Neural cell (in vitro differentiated cells): Measurements from ENCODE around the gene ATE1. TPM values are rescaled to one million over a fixed set of nuclear protein-coding genes. Genes with fewer than 3 reads are reported as not detected.
"Not testable (repeated sequence)": the region's sequence is repeated elsewhere in the genome, so short reads cannot be mapped to it uniquely, and the experiment has no call there.

Source experiments
- H2AFZ ChIP-seq: fragments of 200-600, 300-800 bp; sonication (generic), shearing (Covaris generic); 2 replicates; pipeline ENCODE4 v1.6.0; 2014; ENCODE audit warnings: low read depth, mild to moderate bottlenecking, antibody characterized with exemption, low read length, moderate library complexity
- H3F3A ChIP-seq: fragments of 200-600 bp; shearing (Covaris generic); 2 replicates; pipeline ENCODE4 v1.6.1; 2016; ENCODE audit warnings: mild to moderate bottlenecking, moderate library complexity, mixed read lengths, antibody characterized with exemption, low read length; ENCODE audit not compliant: insufficient read depth, poor library complexity, severe bottlenecking
- H3K27ac ChIP-seq: fragments of 200-600, 300-800 bp; sonication (generic), shearing (Covaris generic); 2 replicates; pipeline ENCODE4 v1.5.1; 2014; ENCODE audit warnings: mild to moderate bottlenecking, low read length, moderate library complexity
- H3K27me3 ChIP-seq: fragments of 300-800, 200-600 bp; sonication (generic), shearing (Covaris generic); 2 replicates; pipeline ENCODE4 v1.6.0; 2014; ENCODE audit warnings: mild to moderate bottlenecking, low read depth, low read length, moderate library complexity; ENCODE audit not compliant: insufficient read depth
- H3K36me3 ChIP-seq: fragments of 300-800, 200-600 bp; sonication (generic), shearing (Covaris generic); 2 replicates; pipeline ENCODE4 v1.5.1; 2014; ENCODE audit warnings: mild to moderate bottlenecking, antibody characterized with exemption, low read length, moderate library complexity; ENCODE audit not compliant: insufficient read depth
- H3K4me2 ChIP-seq: fragments of 300-800, 200-600 bp; sonication (generic), shearing (Covaris generic); 2 replicates; pipeline ENCODE4 v1.6.0; 2014; ENCODE audit warnings: mild to moderate bottlenecking, low read length
- H3K4me3 ChIP-seq: fragments of 300-800, 200-600 bp; sonication (generic), shearing (Covaris generic); 2 replicates; pipeline ENCODE4 v1.5.1; 2014; ENCODE audit warnings: mild to moderate bottlenecking, low read length, moderate library complexity
- H3K79me2 ChIP-seq: fragments of 200-600 bp; shearing (Covaris generic); replicated peaks from 2 replicates; pipeline ENCODE4 v1.6.0; 2014; ENCODE audit warnings: mild to moderate bottlenecking, low read length, moderate library complexity; ENCODE audit not compliant: insufficient read depth
- H3K9ac ChIP-seq: fragments of 300-800, 200-600 bp; sonication (generic), shearing (Covaris generic); 2 replicates; pipeline ENCODE4 v1.6.1; 2016; ENCODE audit warnings: mild to moderate bottlenecking, low read length, mixed read lengths
- H3K9me2 ChIP-seq: fragments of 200-600 bp; shearing (Covaris generic); 2 replicates; pipeline ENCODE4 v1.6.1; 2016; ENCODE audit warnings: mild to moderate bottlenecking, low read length, mixed read lengths; ENCODE audit not compliant: insufficient read depth
- H3K9me3 ChIP-seq: fragments of 200-600, 300-800 bp; sonication (generic), shearing (Covaris generic); 2 replicates; pipeline ENCODE4 v1.6.1; 2016; ENCODE audit warnings: mild to moderate bottlenecking, mixed run types, low read length, moderate library complexity, mixed read lengths
- H4K20me1 ChIP-seq: fragments of 200-600 bp; shearing (Covaris generic); 2 replicates; pipeline ENCODE4 v1.6.1; 2016; ENCODE audit warnings: mild to moderate bottlenecking, mixed run types; ENCODE audit not compliant: insufficient read depth
- CTCF ChIP-seq: fragments of 450-650 bp; IDR thresholded peaks from 2 replicates; pipeline ENCODE4 v1.5.1; 2014; ENCODE audit warnings: antibody characterized with exemption, mild to moderate bottlenecking, moderate library complexity; ENCODE audit not compliant: poor library complexity, severe bottlenecking
- RAD21 ChIP-seq: fragments of 450-650 bp; conservative IDR thresholded peaks from 2 replicates; pipeline ENCODE4 v1.6.1; 2014; ENCODE audit warnings: antibody characterized with exemption, mild to moderate bottlenecking, moderate library complexity
- TAF1 ChIP-seq: IDR thresholded peaks from 2 replicates; pipeline ENCODE4 v1.6.1; 2012; ENCODE audit warnings: low read depth
- polyA plus RNA-seq: library from polyadenylated mRNA; depleted of rRNA; stranded (reverse); fragments of >200 nt; gene quantifications from 2 replicates; pipeline ENCODE4 v1.2.3, GENCODE V29; 2014
- TF ChIP-seq, protein P1 (sequence below): IDR thresholded peaks from 2 replicates; pipeline ENCODE4 v1.6.1; 2012; ENCODE audit warnings: borderline replicate concordance

Gene ATE1
- polyA plus RNA-seq, 1 donor from 2014 or later, result 23.7 TPM

GRCh38 chr10:121702351-121703320 lies 225.2 kb downstream of the ATE1 start:
- Histone ChIP-seq H3K27me3 (no peaks in the 10 kb centered on the region), H3K9me3 (no peaks in the 10 kb centered on the region), H3F3A (no peaks in the 10 kb centered on the region), H3K9ac (no peak overlapping the region), H3K4me3 (no peak overlapping the region), H4K20me1 (no peaks in the 10 kb centered on the region), H3K79me2 (no peaks in the 10 kb centered on the region), H3K36me3 (no peaks in the 10 kb centered on the region), H3K9me2 (no peaks in the 10 kb centered on the region), H3K4me2 (no peak overlapping the region), H2AFZ (no peak overlapping the region), H3K27ac (no peak overlapping the region)
- no peak for TF ChIP-seq CTCF
- no peak for TF ChIP-seq RAD21

GRCh38 chr10:121700416-121700815 lies 227.4 kb downstream of the ATE1 start:
- Histone ChIP-seq H3F3A (no peaks in the 10 kb centered on the region), H3K27me3 (no peaks in the 10 kb centered on the region), H3K9me2 (no peaks in the 10 kb centered on the region), H3K9ac (no peak overlapping the region), H3K4me2 (no peak overlapping the region), H2AFZ (no peak overlapping the region), H3K4me3 (no peak overlapping the region), H3K27ac (no peak overlapping the region), H3K9me3 (no peaks in the 10 kb centered on the region), H4K20me1 (no peaks in the 10 kb centered on the region), H3K79me2 (no peaks in the 10 kb centered on the region), H3K36me3 (no peaks in the 10 kb centered on the region)
- TF ChIP-seq, protein P1, sequence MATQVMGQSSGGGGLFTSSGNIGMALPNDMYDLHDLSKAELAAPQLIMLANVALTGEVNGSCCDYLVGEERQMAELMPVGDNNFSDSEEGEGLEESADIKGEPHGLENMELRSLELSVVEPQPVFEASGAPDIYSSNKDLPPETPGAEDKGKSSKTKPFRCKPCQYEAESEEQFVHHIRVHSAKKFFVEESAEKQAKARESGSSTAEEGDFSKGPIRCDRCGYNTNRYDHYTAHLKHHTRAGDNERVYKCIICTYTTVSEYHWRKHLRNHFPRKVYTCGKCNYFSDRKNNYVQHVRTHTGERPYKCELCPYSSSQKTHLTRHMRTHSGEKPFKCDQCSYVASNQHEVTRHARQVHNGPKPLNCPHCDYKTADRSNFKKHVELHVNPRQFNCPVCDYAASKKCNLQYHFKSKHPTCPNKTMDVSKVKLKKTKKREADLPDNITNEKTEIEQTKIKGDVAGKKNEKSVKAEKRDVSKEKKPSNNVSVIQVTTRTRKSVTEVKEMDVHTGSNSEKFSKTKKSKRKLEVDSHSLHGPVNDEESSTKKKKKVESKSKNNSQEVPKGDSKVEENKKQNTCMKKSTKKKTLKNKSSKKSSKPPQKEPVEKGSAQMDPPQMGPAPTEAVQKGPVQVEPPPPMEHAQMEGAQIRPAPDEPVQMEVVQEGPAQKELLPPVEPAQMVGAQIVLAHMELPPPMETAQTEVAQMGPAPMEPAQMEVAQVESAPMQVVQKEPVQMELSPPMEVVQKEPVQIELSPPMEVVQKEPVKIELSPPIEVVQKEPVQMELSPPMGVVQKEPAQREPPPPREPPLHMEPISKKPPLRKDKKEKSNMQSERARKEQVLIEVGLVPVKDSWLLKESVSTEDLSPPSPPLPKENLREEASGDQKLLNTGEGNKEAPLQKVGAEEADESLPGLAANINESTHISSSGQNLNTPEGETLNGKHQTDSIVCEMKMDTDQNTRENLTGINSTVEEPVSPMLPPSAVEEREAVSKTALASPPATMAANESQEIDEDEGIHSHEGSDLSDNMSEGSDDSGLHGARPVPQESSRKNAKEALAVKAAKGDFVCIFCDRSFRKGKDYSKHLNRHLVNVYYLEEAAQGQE, result no peak
- TF ChIP-seq RAD21, result no peak
- TF ChIP-seq TAF1, result no peak

DNA sequence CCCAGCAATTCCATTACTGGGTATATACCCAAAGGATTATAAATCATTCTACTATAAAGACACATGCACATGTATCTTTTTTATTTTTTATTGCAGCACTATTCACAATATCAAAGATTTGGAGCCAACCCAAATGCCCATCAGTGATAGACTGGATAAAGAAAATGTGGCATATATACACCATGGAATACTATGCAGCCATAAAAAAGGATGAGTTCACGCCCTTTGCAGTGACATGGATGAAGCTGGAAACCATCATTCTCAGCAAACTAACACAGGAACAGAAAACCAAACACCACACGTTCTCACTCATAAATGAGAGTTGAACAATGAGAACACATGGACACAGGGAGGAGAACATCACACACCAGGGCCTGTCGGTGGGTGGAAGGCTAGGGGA lies 228.1 kb downstream of the ATE1 start:
- not testable (repeated sequence) for H3K27ac ChIP-seq, H3K36me3 ChIP-seq

More for the DNA sequence above, 228.1 kb downstream of the ATE1 start:
- H3K4me3 ChIP-seq, H3F3A ChIP-seq, H2AFZ ChIP-seq, H3K9me3 ChIP-seq, H4K20me1 ChIP-seq, H3K79me2 ChIP-seq, H3K9ac ChIP-seq, H3K9me2 ChIP-seq, H3K4me2 ChIP-seq, H3K27me3 ChIP-seq: not testable (repeated sequence)
